H9 (cell line): Measurements from ENCODE around the gene ZRANB1. TPM values are rescaled to one million over a fixed set of nuclear protein-coding genes. Genes with fewer than 3 reads are reported as not detected.
A peak's percentile ranks its signal among the peaks of the same experiment; 100 is the strongest.

Experiments used
- DNase-seq: peaks from one replicate; pipeline ENCODE4 v3.0.0-alpha.2; 2017
- H2AFZ ChIP-seq: one replicate; pipeline ENCODE4 v1.6.1; 2013; ENCODE audit warnings: mild to moderate bottlenecking, low read length, control low read depth, moderate library complexity
- H2AK5ac ChIP-seq: 2 replicates; pipeline ENCODE4 v1.6.1; 2013; ENCODE audit warnings: low read length, control low read depth, mixed read lengths; ENCODE audit not compliant: insufficient read length
- H2BK120ac ChIP-seq: one replicate; pipeline ENCODE4 v1.6.1; 2013; ENCODE audit warnings: low read depth, mild to moderate bottlenecking, low read length, control low read depth, inconsistent platforms; ENCODE audit not compliant: poor library complexity, severe bottlenecking
- H2BK12ac ChIP-seq: 2 replicates; pipeline ENCODE4 v1.6.1; 2013; ENCODE audit warnings: low read length, control low read depth, mixed read lengths, low read depth; ENCODE audit not compliant: insufficient read length
- H2BK15ac ChIP-seq: 2 replicates; pipeline ENCODE4 v1.6.1; 2013; ENCODE audit warnings: low read depth, low read length, control low read depth
- H2BK20ac ChIP-seq: one replicate; pipeline ENCODE4 v1.6.1; 2013; ENCODE audit warnings: low read depth, mild to moderate bottlenecking, low read length, control low read depth, inconsistent platforms; ENCODE audit not compliant: poor library complexity, severe bottlenecking
- H2BK5ac ChIP-seq: 2 replicates; pipeline ENCODE4 v1.6.1; 2013; ENCODE audit warnings: low read length, control low read depth, mixed read lengths; ENCODE audit not compliant: insufficient read length
- H3K14ac ChIP-seq: 2 replicates; pipeline ENCODE4 v1.6.1; 2013; ENCODE audit warnings: low read length, control low read depth; ENCODE audit not compliant: insufficient read depth
- H3K18ac ChIP-seq: 2 replicates; pipeline ENCODE4 v1.6.1; 2013; ENCODE audit warnings: low read depth, mild to moderate bottlenecking, mixed read lengths, low read length, control low read depth; ENCODE audit not compliant: insufficient read length
- H3K23ac ChIP-seq: 2 replicates; pipeline ENCODE4 v1.6.1; 2013; ENCODE audit warnings: low read length, control low read depth, mixed read lengths, low read depth; ENCODE audit not compliant: insufficient read length
- H3K23me2 ChIP-seq: 2 replicates; pipeline ENCODE4 v1.6.1; 2013; ENCODE audit warnings: low read depth, mild to moderate bottlenecking, mixed read lengths, low read length, control low read depth; ENCODE audit not compliant: insufficient read length, poor library complexity, severe bottlenecking
- H3K27ac ChIP-seq: 2 replicates; pipeline ENCODE4 v1.5.1; 2013; ENCODE audit warnings: low read length, control low read depth, mixed read lengths, low read depth; ENCODE audit not compliant: insufficient read length
- H3K27me3 ChIP-seq: 2 replicates; pipeline ENCODE4 v1.6.1; 2013; ENCODE audit warnings: low read length, control low read depth, inconsistent platforms; ENCODE audit not compliant: insufficient read depth
- H3K4ac ChIP-seq: 2 replicates; pipeline ENCODE4 v1.6.1; 2013; ENCODE audit warnings: low read depth, mild to moderate bottlenecking, control low read depth, inconsistent platforms, low read length, moderate library complexity
- H3K4me1 ChIP-seq: 2 replicates; pipeline ENCODE4 v1.6.1; 2013; ENCODE audit warnings: low read length, control low read depth, inconsistent platforms; ENCODE audit not compliant: insufficient read depth
- H3K4me2 ChIP-seq: 2 replicates; pipeline ENCODE4 v1.6.1; 2013; ENCODE audit warnings: low read length, control low read depth, mixed read lengths; ENCODE audit not compliant: insufficient read length, insufficient read depth
- H3K56ac ChIP-seq: 2 replicates; pipeline ENCODE4 v1.6.1; 2013; ENCODE audit warnings: low read depth, mild to moderate bottlenecking, mixed read lengths, low read length, control low read depth; ENCODE audit not compliant: insufficient read length
- H3K79me1 ChIP-seq: 2 replicates; pipeline ENCODE4 v1.6.1; 2013; ENCODE audit warnings: low read depth, mild to moderate bottlenecking, moderate library complexity, low read length, control low read depth, inconsistent platforms; ENCODE audit not compliant: insufficient read depth, poor library complexity, severe bottlenecking
- H3K79me2 ChIP-seq: 2 replicates; pipeline ENCODE4 v1.6.1; 2013; ENCODE audit warnings: low read length, control low read depth, inconsistent platforms; ENCODE audit not compliant: insufficient read depth
- H3K9ac ChIP-seq: 2 replicates; pipeline ENCODE4 v1.6.1; 2013; ENCODE audit warnings: low read length, control low read depth, mixed read lengths; ENCODE audit not compliant: insufficient read length; ENCODE audit errors: extremely low read depth
- H3K9me3 ChIP-seq: one replicate; pipeline ENCODE4 v1.6.1; 2013; ENCODE audit warnings: low read depth, low read length, inconsistent platforms; ENCODE audit not compliant: control insufficient read depth
- H3T11ph ChIP-seq: one replicate; pipeline ENCODE4 v1.6.1; 2013; ENCODE audit warnings: mild to moderate bottlenecking, low read length, control low read depth, inconsistent platforms
- H4K20me1 ChIP-seq: one replicate; pipeline ENCODE4 v1.6.1; 2013; ENCODE audit not compliant: control insufficient read depth, insufficient read length, insufficient read depth
- H4K5ac ChIP-seq: 2 replicates; pipeline ENCODE4 v1.6.1; 2013; ENCODE audit warnings: low read depth, mild to moderate bottlenecking, mixed read lengths, low read length, control low read depth; ENCODE audit not compliant: insufficient read length
- H4K8ac ChIP-seq: replicated peaks from 2 replicates; pipeline ENCODE4 v1.6.1; 2013; ENCODE audit warnings: low read length, control low read depth, mixed read lengths, low read depth; ENCODE audit not compliant: insufficient read length
- H4K91ac ChIP-seq: 2 replicates; pipeline ENCODE4 v1.6.1; 2013; ENCODE audit warnings: low read depth, mild to moderate bottlenecking, moderate library complexity, mixed read lengths, low read length, control low read depth; ENCODE audit not compliant: insufficient read length
- H3K27ac Mint-ChIP-seq, 3 experiments: 2 replicates in 2 of 3; 3 replicates in 1 of 3; pipeline ENCODE4 v1.8.0; 2020 to 2021; ENCODE audit warnings: mixed read lengths in 3 of 3, mild to moderate bottlenecking in 1 of 3, moderate library complexity in 1 of 3
- H3K27me3 Mint-ChIP-seq: 2 replicates; pipeline ENCODE4 v1.8.0; 2021; ENCODE audit warnings: low read depth, mild to moderate bottlenecking, moderate library complexity, mixed read lengths
- H3K36me3 Mint-ChIP-seq, 3 experiments: 2 replicates in 2 of 3; 3 replicates in 1 of 3; pipeline ENCODE4 v1.8.0; 2020 to 2021; ENCODE audit warnings: low read depth in 3 of 3, mixed read lengths in 3 of 3; ENCODE audit not compliant: insufficient read depth in 1 of 3
- H3K4me1 Mint-ChIP-seq, 2 experiments: 2 replicates each; pipeline ENCODE4 v1.8.0; 2020; ENCODE audit warnings: mixed read lengths in 2 of 2
- H3K4me3 Mint-ChIP-seq, 2 experiments: 2 replicates in 1 of 2; 3 replicates in 1 of 2; pipeline ENCODE4 v1.8.0; 2020 to 2021; ENCODE audit warnings: mild to moderate bottlenecking in 2 of 2, mixed read lengths in 2 of 2, moderate library complexity in 1 of 2
- H3K9me3 Mint-ChIP-seq, 2 experiments: 2 replicates in 1 of 2; 3 replicates in 1 of 2; pipeline ENCODE4 v1.8.0; 2020; ENCODE audit warnings: mild to moderate bottlenecking in 2 of 2, mixed read lengths in 2 of 2, moderate library complexity in 1 of 2
- WGBS: extraction: QIAGEN DNeasy Blood & Tissue Kit; methylation state at CpG from one replicate; pipeline ENCODE4 v1.1.7; 2013; ENCODE audit warnings: missing lambda C conversion rate, low lambda C conversion rate, mixed read lengths; ENCODE audit not compliant: insufficient read length; ENCODE audit errors: extremely low coverage; 5-methylcytosine and 5-hydroxymethylcytosine counted together
- total RNA-seq: library from RNA; stranded (reverse); gene quantifications from 2 replicates; pipeline ENCODE4 v1.2.1, GENCODE V29; 2021
- TF ChIP-seq, protein P1 (sequence below): fragments of 200-600 bp; sonication (generic); conservative IDR thresholded peaks from 3 replicates; pipeline ENCODE4 v1.8.0; 2021; ENCODE audit warnings: antibody characterized with exemption, mild to moderate bottlenecking

ZRANB1 gene
- total RNA-seq, 1 experiment from 2014 or later = 17.4 TPM

DNA sequence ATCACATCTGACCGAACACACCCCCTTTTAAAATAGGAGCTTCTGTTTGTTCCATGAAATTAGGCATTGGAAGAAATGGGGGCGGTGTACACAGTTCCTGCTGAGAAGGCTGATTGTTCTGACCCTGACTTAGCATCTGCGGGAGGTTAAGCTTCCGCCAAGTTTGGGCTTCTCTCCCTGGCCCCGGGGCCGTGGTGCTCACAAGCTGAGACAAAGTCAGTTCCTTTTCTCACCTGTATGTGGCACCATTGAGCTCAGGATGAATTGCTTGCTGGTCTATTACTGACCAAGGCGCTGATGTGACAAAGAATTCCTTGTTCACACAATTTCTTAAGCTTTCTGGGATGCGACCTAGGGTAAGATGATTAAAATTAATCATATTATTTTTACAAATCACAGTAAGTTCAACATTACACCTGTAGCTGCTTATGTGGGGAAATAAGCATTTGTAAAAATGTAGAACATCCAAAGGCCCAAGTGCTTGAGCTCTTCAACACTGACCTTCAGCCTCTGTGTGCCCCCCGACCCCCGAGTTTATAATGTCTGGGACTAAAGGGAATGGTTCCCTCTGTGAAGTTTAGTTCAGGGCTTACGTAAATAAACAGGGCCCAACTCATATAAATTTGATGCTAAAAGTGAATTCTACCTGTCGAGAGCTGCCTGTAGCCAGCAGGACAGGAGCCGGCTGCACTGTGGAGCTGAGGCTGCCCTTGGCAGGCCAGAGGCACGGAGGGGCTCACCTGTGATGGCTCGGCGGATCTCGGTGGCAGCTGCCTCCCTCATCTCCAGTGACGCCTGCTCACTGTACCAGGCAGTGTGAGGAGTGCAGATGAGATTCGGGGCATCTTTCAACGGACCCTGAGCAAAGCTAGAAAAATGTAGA lies 50.8 kb downstream of the ZRANB1 start:
- Histone ChIP-seq H3K18ac (no peak overlapping the region), H3K4me2 (no peak overlapping the region), H3K9me3 (no peaks in the 10 kb centered on the region), H3K9ac (no peak overlapping the region), H3K79me1 (no peaks in the 10 kb centered on the region), H4K5ac (no peak overlapping the region), H2BK15ac (no peak overlapping the region), H3K4me1 (no peaks in the 10 kb centered on the region), H4K8ac (no peak overlapping the region), H3K79me2 (no peaks in the 10 kb centered on the region), H3K4ac (no peak overlapping the region), H4K20me1 (no peaks in the 10 kb centered on the region), H3K23me2 (no peaks in the 10 kb centered on the region), H3K14ac (no peak overlapping the region), H2BK5ac (no peak overlapping the region), H3K27ac (no peak overlapping the region), H3K23ac (no peak overlapping the region), H2BK12ac (no peak overlapping the region), H3T11ph (no peak overlapping the region), H2AK5ac (no peak overlapping the region), H2AFZ (no peak overlapping the region), H3K56ac (no peak overlapping the region), H4K91ac (no peak overlapping the region), H3K27me3 (no peaks in the 10 kb centered on the region), H2BK20ac (no peak overlapping the region), H2BK120ac (no peak overlapping the region)
- WGBS = no CpG with 5 or more reads among the region's 20 CpGs
- Mint-ChIP-seq H3K4me3 (no peak overlapping the region), H3K9me3 (no peaks in the 10 kb centered on the region), H3K36me3 (peaks cover 61 to 98% (median 96%) of the 10 kb centered on the region in 3 experiments), H3K27ac (peak overlapping the region in 1 of 3 experiments; percentile 79; a peak in 3 of 7 replicates), H3K27me3 (peaks cover 5% of the 10 kb centered on the region; the same call in 1 of the 2 replicates), H3K4me1 (no peaks in the 10 kb centered on the region)
- TF ChIP-seq, protein P1, sequence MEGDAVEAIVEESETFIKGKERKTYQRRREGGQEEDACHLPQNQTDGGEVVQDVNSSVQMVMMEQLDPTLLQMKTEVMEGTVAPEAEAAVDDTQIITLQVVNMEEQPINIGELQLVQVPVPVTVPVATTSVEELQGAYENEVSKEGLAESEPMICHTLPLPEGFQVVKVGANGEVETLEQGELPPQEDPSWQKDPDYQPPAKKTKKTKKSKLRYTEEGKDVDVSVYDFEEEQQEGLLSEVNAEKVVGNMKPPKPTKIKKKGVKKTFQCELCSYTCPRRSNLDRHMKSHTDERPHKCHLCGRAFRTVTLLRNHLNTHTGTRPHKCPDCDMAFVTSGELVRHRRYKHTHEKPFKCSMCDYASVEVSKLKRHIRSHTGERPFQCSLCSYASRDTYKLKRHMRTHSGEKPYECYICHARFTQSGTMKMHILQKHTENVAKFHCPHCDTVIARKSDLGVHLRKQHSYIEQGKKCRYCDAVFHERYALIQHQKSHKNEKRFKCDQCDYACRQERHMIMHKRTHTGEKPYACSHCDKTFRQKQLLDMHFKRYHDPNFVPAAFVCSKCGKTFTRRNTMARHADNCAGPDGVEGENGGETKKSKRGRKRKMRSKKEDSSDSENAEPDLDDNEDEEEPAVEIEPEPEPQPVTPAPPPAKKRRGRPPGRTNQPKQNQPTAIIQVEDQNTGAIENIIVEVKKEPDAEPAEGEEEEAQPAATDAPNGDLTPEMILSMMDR = peak; percentile 74
- peak; percentile 60 for DNase-seq
